Amniotic stem cell (primary cell): Measurements from ENCODE around the gene KCNC1.

Experiments used
- DNase-seq: peaks from one replicate; lab custom pipeline; 2025; lab: John Stamatoyannopoulos, UW

Gene KCNC1

DNA sequence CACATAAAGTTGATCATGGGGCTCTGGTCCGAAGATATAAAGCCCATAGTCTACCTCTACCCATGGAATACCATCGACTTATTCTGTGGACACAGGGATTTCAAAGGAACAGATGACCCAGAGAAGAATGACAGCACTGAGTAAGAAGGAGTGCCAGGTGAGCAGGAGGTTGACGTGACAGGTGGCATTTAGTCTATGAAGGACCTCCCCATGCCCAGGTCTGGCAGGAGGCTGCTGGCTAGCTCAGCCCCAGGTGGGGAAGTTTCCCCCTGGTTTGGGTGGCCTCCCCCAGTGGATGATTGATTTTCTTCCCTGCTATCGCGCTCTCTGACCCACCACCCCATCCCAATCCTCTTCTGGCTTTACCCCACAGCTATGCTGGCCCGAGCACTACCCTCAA, 39.1 kb downstream of the KCNC1 start:
- DNase-seq, result no peak

DNA sequence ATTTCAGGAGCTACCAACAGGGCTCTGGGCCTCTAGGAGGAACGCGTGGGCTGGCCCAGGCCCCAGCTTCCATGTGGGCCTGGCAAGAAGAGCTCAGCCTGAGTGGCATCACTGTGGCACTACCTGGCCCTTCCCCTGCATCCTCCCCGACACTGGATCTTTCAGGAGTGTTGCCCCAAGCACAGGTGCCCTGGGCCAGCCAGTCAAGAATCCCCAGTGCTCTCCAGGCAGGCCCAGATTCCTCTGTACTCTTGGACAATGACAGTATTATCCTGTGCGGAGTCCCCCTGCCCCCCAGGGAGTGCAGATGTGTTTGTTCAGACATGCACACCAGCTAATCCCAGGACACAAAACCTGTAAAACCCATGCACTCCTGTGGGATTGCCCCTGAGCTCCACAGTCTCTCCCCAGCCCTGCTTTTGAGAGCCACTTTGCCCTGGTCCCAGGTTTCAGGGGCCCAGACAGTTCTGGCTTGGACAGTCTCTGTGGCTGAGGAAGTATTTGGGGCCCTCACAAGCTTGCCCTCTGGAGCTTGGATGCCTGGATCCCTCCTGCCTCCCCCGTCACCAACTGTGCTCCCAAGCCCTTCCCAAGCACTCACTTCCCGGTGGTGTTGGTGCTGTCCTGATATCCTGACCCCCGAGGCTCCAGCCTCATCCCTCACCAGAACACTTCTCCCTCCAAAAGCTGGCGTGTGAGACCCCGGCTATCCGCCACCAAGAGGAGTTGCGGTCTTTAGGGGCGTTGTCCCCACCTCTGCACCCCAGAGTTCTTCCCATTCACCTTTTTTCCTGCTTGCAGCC, 39.9 kb downstream of the KCNC1 start:
- DNase-seq, result no peak

DNA sequence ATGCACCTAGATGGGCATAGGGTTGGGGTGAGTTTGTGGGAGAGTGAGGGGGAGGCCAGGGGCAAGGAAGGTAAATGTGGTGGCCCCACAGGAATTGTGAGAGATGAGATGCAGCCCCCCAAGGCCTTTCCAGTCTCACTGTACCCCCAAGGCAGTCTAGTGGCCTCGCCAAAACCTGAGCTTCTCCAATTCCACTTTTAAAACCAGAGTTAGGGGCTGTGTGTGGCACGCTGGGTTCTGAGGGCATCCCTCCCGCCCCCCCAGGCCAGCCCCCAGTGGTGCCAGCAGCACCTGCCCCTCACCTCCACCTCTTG, 40.4 kb downstream of the KCNC1 start:
- no peak for DNase-seq

DNA sequence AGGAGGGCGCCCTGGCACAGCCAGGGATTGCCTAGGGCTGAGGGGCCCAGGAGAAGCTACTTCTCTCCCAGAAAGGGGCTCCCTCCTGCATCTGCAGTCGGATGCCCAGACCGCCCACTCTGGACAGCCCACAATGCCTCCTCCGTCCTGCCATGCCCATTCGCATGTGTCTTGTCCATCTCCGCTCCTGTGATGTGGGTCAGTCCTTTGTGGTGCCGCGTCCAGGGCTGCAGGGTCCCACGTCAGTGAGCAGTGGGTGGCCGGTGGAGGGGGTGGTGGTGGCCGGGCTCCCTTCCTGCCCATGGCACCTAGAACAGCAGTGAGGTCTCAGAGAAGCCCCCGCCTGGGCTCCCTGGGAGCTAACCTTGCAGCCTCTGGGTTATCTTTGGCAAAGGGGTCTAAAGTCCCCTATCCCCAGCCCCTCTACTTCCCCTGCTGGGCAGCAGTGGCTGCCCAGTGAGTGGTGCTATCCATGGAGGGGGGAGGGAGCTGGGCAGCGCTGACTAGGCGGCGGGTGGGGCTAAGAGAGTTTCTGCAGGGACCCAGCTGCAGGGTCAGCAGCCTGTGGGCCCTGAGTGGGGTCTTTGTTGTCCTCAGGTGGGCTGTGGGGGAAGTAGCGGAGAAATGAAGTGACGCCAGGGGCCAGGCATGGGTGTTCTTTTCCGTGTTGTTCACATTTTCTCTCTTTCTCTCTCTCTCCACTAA, 41.1 kb downstream of the KCNC1 start:
- no peak for DNase-seq

DNA sequence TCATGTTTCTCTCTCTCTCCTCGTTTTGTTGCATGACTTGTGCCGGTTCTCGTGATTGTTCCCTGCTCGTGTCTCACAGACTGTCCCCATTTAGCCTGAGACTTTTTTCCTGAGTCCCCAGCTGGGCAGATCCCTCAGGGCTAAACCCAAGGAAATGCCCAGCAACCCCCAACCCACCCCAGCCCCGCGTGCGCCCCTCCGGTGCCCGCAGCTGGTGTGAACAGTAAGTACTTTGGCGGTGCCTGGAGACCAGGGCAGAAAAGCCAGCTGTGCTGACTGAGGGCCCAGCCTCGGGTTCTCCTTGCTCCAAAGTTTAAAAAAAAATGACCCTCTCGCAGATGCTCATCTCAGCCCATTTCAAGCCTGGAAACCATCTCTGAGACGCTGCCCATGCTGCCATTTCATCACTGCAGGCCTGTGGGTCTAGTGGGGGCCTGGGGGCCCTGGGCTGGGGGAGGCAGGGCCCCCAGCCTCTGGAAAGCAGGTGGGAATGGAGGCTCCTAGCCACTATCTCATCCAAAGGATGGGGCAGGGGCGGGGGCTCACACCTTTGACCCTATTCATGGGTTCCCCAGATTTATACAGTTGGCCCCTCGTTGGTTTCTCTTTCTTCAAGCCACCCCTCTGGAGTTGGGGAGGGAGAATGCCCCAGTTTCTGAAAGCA, 41.8 kb downstream of the KCNC1 start:
- DNase-seq, result no peak

DNA sequence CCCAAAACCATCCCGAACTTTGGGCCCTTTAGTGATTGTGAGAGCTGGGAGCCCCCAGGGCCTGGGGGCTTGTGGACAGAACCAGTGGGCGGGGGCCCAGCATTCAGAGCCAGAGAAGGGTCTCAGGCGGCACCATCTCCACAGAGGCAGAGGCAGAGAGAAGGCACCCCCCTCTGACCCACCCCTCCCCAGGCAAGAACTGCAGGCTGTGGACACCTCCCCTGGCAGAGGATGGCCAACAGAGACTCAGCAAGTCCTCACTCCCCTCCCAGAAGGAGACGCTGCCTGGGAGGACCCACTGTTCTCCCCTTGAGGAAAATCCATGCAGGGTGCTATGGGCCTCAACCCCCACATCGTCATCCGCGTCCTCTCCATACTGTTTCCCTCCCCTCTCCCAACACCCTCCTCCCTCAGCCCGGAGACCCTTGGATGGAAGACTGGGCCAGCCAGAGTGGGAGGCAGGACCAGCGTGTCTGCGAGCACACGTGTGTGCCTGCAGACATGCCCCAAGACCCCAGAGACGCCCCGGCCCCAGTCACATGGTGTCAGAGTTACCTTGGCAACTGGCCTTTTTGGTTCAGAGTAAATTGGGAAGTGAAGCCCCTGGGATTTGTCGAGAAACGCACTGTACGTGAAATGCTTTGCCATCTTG, 42.6 kb downstream of the KCNC1 start:
- no peak for DNase-seq

DNA sequence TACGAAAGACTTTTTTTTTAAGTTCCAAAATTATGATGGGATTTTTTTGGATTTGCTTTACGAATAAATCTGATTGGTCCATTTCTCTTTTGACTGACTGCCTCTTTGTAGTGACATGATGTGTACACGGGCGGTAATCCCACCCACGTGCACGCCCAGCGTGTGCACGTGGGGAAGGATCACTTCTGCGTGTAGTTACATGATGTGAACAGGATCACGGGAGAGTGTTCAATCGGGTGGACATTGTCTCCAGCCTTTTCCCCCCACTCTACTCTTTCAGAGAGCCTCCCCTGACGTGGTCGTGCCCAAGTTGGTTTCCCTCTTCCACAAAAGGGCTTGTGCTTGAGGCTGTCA, 43.1 kb downstream of the KCNC1 start:
- no peak for DNase-seq

DNA sequence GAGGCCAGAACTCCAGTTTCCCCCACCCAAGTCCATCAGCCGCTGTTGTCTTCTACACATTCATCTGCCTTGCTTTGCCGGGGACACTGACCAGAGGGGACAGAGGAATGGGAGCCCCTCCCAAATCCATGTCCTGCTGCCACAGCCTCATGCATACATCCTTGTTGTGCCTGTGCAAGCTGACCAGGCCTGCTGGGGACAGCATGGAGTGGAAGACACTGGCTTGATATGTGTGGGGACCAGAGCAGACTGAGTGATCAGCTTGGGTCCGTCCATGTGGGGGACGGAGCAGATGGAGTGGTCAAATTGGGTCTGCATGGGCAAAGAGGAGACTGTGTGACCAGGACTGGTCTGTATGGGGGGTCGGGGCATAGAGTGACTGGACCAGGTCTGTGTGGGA, 43.8 kb downstream of the KCNC1 start:
- no peak for DNase-seq

DNA sequence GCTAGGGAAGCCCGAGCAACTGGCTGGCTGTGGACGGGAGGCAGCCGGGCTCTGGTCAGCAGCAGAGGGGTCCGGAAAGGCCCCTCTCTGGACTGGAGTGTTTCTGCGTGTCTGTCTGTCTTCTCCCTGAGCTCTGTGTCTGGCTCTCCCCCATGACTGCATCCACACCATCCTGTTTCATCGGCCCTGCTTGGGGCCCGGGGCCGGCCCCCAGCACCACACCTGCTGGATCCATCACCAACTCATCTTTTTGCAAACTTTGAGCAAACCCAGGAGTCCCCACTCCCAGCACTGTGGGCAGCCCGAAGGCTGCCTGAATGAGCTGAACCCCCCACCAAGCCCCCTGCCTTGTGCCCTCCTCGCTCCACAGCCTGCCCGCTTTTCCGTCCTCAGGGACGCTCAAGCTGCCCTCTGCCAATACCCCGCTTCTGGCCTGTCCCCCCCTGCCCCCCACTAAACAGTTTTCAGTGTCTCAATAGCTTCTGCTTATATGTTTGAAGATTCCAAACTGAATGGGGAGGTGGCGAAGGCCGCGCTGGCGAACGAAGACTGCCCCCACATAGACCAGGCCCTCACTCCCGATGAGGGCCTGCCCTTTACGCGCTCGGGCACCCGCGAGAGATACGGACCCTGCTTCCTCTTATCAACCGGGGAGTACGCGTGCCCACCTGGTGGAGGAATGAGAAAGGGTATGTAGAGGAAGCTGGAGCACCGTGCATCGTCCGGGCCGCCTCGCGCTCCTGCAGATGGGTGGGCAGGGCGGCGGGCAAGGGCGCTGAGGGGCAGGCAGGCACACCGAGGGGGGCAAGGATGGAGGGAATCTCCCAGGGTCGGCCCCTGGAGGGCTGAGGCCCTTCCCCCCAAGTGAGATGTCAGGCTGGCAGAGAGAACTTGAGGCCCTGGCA, 44.6 kb downstream of the KCNC1 start:
- DNase-seq, result no peak

DNA sequence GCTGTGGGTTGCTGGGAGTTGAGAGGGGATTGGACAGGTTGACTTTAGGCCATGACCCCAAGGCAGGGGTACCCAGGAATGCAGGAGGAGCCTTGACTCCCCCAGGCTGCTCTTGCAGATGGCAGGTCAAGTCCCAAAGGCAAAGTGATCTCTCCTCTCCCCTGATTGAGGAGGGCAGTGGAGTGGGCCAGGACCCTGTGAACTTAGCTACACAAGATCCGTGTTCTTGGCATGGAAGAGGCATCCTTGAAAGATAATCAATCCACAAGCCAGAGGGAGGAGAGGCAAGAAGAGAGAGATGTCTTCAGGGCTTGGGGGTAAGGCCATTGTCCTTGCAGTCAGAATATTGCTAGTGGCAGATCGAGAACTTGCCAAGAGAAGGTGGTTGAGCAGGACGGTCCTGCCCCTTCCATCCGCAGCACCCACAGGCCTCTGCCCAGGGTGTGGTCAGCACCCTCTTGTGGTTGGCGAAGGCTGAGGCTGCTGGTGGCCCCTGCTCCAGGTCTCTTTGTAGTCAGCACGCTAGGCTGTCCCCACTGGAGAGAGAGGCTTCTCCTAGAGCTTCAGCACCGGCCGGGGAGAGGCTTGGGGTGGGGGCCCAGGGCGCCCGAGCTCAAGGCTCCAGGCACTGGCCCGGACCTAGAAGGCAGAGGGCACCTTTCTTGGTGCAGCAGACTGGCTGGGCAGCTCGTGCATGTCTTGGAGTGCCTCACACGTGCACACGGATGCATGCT, 45.4 kb downstream of the KCNC1 start:
- no peak for DNase-seq

DNA sequence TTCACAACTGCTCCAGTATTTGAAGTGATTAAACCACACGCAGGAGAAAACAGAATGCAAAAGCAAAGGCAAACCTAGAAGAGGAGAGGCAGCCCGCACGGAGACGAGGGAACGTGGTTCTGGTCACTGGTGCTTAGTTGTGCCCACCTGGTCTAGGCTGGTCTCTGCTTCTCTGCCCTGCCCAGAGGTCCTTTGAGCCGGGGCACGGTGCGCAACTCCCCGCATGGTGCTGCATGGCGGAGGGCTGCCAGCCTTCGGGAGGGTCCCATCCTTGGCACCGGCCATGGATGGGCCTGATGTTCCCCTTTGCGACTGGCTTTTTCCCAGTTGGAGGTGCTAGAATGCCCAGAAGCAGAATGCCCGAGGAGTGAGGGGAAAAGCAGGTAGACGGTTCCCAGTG, 46.1 kb downstream of the KCNC1 start:
- no peak for DNase-seq

DNA sequence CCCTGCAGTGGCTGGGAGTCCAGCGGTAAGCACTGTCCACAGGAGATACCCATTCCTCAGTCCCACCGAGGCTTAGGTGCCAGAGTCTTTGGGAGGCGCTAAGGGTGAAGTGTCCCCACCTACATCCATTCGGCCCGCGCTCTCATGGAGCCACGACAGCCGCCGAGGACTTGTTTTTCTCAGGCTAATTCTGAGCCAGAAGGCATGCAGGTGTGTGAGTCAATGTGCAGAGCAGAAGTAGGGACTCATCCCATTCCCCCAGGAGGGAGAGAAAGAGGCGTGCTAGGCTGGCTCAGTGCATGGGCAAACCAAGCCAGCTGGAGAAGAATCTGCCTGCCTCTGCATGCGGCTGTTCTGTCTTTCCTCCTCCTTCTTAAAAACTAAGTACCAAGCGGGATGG, 46.6 kb downstream of the KCNC1 start:
- no peak for DNase-seq

DNA sequence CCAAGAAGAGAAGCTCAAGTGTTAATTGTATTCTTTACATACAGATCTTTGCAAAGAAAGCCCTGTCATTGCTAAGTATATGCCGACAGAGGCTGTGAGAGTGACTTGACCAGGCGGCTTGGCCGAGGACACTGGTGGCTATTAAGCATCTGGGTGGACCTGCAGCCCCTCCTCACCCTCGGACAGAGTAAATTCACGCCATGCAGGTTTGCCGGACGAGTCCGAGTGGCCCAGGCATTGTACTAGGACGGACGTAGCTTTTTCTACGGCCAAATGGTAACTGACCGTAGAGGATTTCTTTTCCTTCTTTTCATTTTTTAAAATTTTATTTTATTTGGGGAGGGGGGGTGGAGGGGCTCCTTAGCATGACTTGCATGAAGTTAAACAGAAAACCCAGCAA, 47.0 kb downstream of the KCNC1 start:
- no peak for DNase-seq

DNA sequence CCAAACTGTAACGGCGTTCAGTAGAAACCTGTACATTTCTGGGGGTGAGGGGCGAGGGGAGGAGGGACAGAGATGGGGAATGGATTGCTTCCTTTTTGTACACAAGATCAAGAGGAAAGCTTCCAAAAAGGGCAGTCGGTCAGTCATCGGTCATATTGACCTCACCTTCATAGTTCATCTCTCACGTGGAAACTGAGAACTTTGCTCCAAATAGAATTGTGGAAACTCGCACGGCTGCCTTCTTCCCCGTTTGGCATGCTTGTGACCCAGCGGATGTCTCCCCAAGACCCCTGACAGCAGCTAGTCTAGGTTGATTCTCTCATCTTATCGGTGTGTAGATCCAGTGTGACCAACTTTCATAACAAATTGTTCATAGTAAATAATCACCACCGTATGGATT, 47.6 kb downstream of the KCNC1 start:
- DNase-seq, result no peak

DNA sequence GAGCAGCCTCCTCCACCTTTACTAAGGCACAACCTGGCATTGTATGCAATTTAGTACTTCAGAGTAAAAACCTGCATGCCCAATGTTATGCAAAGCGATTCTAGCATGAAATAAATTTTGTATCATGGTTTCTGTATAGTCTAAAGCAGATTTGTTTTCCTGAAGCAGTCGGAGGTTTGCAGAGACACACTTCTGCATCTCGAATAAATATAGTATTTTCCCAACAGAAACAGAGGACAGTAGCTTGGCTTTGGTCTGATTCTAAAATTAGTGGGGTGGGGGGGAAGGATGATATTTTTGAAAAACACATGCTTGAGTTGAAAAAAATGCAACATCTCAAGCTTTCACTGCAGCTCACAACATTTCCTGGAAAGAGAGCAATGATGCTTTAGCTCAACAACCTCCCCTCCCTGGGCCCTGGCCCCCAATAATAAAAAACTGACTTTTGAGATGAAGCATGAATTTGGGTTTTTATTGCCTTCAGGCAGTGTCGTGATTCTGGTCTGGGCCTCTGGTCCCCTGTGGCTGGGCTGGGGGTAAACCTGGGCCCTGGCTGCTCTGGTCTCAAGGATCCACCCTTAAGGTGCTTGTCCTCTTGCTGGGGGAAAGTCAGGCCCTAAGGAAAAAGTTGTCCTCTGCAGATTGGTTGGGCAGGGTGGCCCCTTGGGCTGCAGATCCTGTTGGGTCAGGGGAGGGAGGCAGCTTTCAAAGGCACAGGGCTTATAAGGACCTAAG, 48.2 kb downstream of the KCNC1 start:
- DNase-seq, result no peak

DNA sequence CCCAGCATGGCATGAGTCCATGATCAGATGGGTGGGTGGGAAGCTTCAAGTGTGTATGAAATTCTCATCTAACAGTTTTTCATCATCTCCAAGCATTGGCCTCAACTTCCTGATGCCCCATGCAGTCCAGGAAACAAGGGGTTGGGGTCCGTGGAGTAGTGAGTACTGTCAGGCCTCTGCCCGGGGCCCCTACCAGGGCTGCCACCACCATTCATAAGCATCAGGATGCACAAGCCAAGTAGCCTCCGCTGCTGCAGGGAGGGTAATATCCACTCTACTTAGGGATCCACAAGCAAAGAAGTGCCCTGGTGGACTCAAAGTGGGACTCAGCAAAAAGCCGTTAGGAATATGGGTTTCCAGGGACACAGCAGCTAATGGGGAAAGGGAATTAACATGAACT, 49.3 kb downstream of the KCNC1 start:
- DNase-seq, result no peak

DNA sequence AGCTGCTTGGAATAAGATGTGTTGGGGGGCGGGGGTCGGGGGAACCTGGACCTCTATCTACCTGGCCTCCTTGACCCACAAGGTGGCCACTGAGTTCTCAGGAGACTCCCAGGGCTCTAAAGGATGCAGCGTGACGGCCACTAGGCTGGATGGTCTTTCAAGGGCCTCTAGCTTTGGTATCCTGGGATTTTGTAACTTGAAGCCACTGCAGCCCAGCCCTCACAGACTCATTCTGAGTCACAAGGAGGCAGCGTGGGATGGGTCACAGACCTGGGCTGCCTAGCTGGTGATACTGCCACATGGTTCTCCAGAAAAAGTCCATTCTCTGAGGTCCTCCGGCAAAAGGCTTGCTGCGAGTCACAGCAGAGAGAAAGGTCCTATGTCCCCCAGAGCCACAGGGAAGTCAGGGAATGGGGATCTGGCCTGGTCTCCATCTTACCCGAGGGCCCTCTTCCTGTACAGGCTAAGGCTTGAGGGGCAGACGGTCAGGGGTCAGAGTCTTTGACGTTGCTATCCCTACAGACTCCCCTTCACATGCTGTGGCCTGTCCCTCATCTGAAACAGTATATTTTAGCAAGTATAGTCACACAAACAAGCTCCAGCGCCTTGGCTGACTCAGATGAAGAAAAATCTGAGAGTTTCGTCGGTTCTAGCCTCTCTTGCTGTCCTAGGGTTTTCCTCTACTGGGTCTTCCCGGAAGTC, 52.4 kb downstream of the KCNC1 start:
- DNase-seq, result peak; percentile 76

DNA sequence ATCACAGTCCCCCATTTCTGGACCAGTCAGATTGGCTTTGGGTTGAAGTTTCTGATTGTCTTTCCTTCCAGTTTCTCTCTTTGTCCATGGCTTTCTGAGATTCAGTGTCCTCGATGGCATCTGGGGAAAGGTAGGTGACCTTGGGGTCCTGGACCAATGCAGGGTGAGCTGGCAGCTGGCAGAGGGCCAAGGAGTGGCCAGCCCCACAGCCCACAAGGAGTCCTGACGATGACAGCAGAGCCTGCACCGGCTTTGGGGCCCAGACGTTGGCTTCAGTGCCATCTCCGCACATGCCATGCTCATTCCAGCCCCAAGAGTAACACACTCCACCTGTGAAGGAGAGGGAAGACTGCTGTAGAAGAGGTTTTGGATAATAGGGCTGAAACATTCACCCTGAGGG, 53.5 kb downstream of the KCNC1 start:
- DNase-seq, result no peak

DNA sequence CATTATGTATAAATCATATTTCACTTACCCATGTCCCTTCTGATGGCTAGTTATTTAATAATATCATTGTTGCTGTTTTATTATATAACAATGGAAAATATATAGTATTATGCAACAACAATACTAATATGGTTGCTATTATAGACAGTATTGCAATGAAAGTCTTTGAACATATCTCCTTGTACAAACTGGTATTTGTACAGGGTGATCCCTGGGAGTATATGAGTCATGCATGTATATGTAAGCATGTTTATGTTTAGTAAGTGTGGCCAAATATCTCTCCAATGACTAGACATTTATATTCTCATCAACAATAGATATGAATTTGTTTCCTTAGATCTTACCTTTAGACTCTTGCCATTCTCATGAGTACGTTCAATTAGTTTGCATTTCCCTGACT, 55.9 kb downstream of the KCNC1 start:
- DNase-seq, result peak; percentile 2

DNA sequence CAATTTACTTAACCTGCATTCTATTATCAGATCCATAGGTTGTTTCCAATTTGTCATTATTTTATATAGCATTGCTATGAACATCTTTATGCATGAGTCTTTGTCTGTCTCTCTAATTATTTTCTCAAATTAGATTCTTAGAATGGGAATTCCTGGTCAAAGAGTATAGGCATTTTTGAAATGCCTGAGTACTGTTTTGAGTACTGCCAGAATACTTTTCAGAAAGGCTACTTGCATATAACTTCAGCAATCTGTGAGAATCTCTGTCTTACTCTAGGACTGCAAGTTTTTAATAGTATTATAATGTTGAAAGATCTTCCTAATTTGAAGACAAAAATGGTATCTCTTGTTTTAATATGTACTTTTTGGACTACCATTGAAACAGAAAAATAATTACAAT, 56.6 kb downstream of the KCNC1 start:
- DNase-seq, result no peak
